CD4-positive, alpha-beta memory T cell (primary cell): ENCODE data around the gene NUDT13. TPM values are rescaled to one million over a fixed set of nuclear protein-coding genes. Genes with fewer than 3 reads are reported as not detected.

Experiments
- CTCF ChIA-PET: fragments of 350-600 bp; sonication (Branson Sonifier 250); formaldehyde crosslinking; loops from one replicate; lab custom pipeline; 2021; ENCODE audit warnings: inconsistent platforms; ENCODE audit not compliant: partially characterized antibody; lab: Charles Lee
- POLR2A ChIA-PET: fragments of 350-600 bp; sonication (Branson Sonifier 250); formaldehyde crosslinking; loops from one replicate; lab custom pipeline; 2021; ENCODE audit not compliant: partially characterized antibody; lab: Charles Lee
- DNase-seq, 5 donors: peaks; one replicate each; pipeline versions ENCODE4 v3.0.0 to v3.0.0-alpha.2; 2020 to 2022; ENCODE audit warnings: mixed read lengths in 1 of 5
- H3K27ac ChIP-seq: one replicate; pipeline ENCODE4 v1.7.0; 2013; ENCODE audit warnings: low read depth, low read length
- H3K27me3 ChIP-seq: 2 replicates; pipeline ENCODE4 v1.7.0; 2013; ENCODE audit warnings: mild to moderate bottlenecking, low read length, moderate library complexity; ENCODE audit not compliant: insufficient read depth
- H3K36me3 ChIP-seq: 2 replicates; pipeline ENCODE4 v1.7.0; 2013; ENCODE audit warnings: mild to moderate bottlenecking, low read length, moderate library complexity; ENCODE audit not compliant: insufficient read depth
- H3K4me1 ChIP-seq: 2 replicates; pipeline ENCODE4 v1.7.0; 2013; ENCODE audit warnings: mild to moderate bottlenecking, low read length, moderate library complexity; ENCODE audit not compliant: insufficient read depth
- H3K4me3 ChIP-seq, 2 donors: one replicate each; pipeline ENCODE4 v1.7.0; 2013; ENCODE audit warnings: low read length in 2 of 2, mild to moderate bottlenecking in 1 of 2
- H3K9me3 ChIP-seq, 2 donors: one replicate each; pipeline ENCODE4 v1.7.0; 2013; ENCODE audit warnings: low read length in 2 of 2, control low read depth in 1 of 2; ENCODE audit not compliant: control insufficient read depth in 1 of 2
- H3K27ac Mint-ChIP-seq, 7 donors: one replicate each; pipeline ENCODE4 v1.8.0; 2020 to 2021; ENCODE audit warnings: mixed read lengths in 7 of 7, mild to moderate bottlenecking in 6 of 7, inconsistent platforms in 3 of 7, moderate library complexity in 3 of 7
- H3K27me3 Mint-ChIP-seq, 2 donors: one replicate each; pipeline ENCODE4 v1.8.0; 2020 to 2021; ENCODE audit warnings: mixed read lengths in 2 of 2
- H3K36me3 Mint-ChIP-seq, 2 donors: one replicate each; pipeline ENCODE4 v1.8.0; 2020 to 2021; ENCODE audit warnings: mixed read lengths in 2 of 2, inconsistent platforms in 1 of 2, mild to moderate bottlenecking in 1 of 2
- H3K4me1 Mint-ChIP-seq, 4 donors: one replicate each; pipeline ENCODE4 v1.8.0; 2020 to 2021; ENCODE audit warnings: mixed read lengths in 4 of 4, mild to moderate bottlenecking in 1 of 4
- H3K4me3 Mint-ChIP-seq, 8 donors: one replicate each; pipeline ENCODE4 v1.8.0; 2020 to 2021; ENCODE audit warnings: mixed read lengths in 8 of 8, mild to moderate bottlenecking in 7 of 8, moderate library complexity in 6 of 8, inconsistent platforms in 3 of 8
- H3K9me3 Mint-ChIP-seq, 8 donors: one replicate each; pipeline ENCODE4 v1.8.0; 2020 to 2021; ENCODE audit warnings: mixed read lengths in 8 of 8, mild to moderate bottlenecking in 5 of 8, inconsistent platforms in 3 of 8, moderate library complexity in 1 of 8
- intact Hi-C: fragments of 100-400 bp; cut with micrococcal nuclease; formaldehyde crosslinking; loops from one replicate; pipeline ENCODE4 v1.15.1; 2023
- polyA plus RNA-seq, 2 donors: library from polyadenylated mRNA; unstranded; fragments of 300-500 nt; fragmentation: Illumina TruSeq; gene quantifications; one replicate each; pipeline ENCODE4 v1.2.3, GENCODE V29; 2021
- total RNA-seq, 2 experiments: library from RNA; stranded (reverse); gene quantifications; one replicate each; pipeline ENCODE4 v1.2.3, GENCODE V29; 2021

NUDT13 gene
- total RNA-seq (1 to 10 TPM; 2.5 to 2.9 TPM), polyA plus RNA-seq (1 to 10 TPM; 1.4 to 1.6 TPM)

DNA sequence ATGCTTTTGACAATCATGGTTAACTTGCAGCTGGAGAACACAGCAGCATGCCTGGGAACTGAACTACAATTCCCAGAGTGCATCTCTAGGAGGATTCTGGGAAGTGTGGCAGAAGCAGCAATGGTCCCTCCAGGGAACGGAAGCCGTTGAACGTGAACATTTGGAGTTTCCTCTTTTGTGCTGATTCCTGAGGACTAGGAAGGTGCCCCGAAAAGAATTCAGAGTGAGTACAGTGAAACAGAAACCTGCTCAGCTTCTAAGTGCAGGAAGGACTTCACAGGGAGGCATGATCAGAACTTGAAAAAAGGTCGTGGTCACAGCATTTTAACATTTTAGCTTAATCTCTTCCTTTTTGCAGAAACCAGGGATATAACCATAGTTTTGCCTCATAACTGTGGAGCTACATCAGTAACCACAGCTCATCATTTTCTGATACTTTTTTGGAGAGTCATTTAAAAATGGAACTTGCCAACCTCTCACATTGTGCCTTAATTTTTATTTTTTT lies at the start of gene NUDT13:
Gene NUDT13 (plus strand): TSS at position 111 of the 505 bp plus-strand sequence. CDS start 3,911 bp downstream, outside the sequence.
- intact Hi-C loops, result loop anchor here (1.0 kb wide), 1 partner anchor 14 kb away; the partner anchor contains the start of gene P4HA1
- CTCF ChIA-PET, result interaction anchor here (0.7 to 4.0 kb wide), 9 partner anchors 9 to 62 kb away, joined by 3 to 58 read pairs (median 3); partner anchors contain the start of gene P4HA1
- Histone ChIP-seq H3K4me3 (peak within 1 kb of the TSS; percentile 12 to 57), H3K4me1 (peaks cover 10% of the 10 kb centered on the region), H3K27me3 (no peaks in the 10 kb centered on the region), H3K9me3 (no peaks in the 10 kb centered on the region), H3K27ac (peak within 1 kb of the TSS; percentile 43), H3K36me3 (no peaks in the 10 kb centered on the region)
- H3K27ac Mint-ChIP-seq, result peak within 1 kb of the TSS; percentile 76 to 96 (median 91)
- POLR2A ChIA-PET, result interaction anchor here (1.3 to 3.4 kb wide), 3 partner anchors 11 to 755 kb away, joined by 3 to 51 read pairs (median 6); partner anchors contain the start of genes DNAJB12 and P4HA1
- peak within 1 kb of the TSS; percentile 90 to 97 (median 93) for H3K4me3 Mint-ChIP-seq
- H3K9me3 Mint-ChIP-seq, result peaks cover 0 to 7% (median 0%) of the 10 kb centered on the region in 8 donors
- no peaks in the 10 kb centered on the region for H3K27me3 Mint-ChIP-seq
- peaks cover 4 to 15% (median 9%) of the 10 kb centered on the region in 4 donors for H3K4me1 Mint-ChIP-seq
- H3K36me3 Mint-ChIP-seq, result peaks cover 22 to 23% of the 10 kb centered on the region in 2 donors
- DNase-seq, result peak; percentile 50 to 61 (median 54)

DNA sequence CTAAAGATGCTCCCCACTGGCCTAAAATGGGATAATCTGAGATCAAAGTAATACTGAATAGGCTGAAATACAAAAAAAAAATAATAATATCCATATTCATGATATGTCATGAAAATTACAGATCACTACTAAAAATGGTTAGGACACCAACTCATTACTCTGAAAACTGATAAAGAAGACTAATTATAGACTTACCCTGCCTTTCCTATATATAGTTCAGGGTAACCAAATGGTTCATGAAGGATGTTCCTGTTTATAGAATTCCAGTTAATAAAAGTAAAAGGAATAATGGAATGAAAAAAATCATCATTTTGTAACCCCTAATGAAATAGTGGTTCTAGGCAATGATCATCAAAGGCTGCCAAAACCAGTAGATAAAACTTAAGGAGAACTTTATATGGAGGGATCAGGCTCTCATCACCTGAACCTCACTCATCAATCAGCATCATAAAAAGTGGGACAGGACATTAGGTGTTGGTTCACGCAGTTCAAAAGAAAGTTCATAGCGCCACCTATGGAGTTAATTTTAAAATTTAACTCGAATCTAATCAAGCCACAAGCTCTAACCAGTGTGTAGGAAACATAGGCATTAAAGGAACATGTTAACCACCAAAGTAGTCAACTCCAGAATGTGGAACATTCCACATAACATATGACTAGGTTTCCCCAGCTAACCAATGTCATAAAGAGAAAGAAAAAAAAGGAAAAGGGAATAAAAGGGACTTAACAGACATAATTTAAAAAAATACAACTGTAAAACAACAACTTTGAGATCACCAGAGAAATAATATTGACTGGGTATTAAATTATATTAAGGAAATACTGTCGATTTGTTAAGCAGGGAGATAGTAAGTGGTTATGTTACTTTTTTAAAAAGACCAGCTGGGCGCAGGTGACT lies 49.3 kb upstream of the NUDT13 start:
- peak overlapping the region in 4 of 7 donors; percentile 13 to 82 (median 50) for H3K27ac Mint-ChIP-seq
- Histone ChIP-seq H3K36me3 (peaks cover 9% of the 10 kb centered on the region), H3K4me1 (peaks cover 9% of the 10 kb centered on the region), H3K4me3 (no peak overlapping the region), H3K27ac (no peak overlapping the region), H3K9me3 (no peaks in the 10 kb centered on the region), H3K27me3 (no peaks in the 10 kb centered on the region)
- no peak overlapping the region for H3K4me3 Mint-ChIP-seq
- DNase-seq, result peak in 4 of 5 donors; percentile 20 to 37 (median 29)
- intact Hi-C loops, result loop anchor here (1.0 kb wide), 1 partner anchor 697 kb away; no protein-coding TSS in a partner anchor
- ChIA-PET CTCF (interaction anchor here (0.7 to 2.0 kb wide), 8 partner anchors 9 to 699 kb away, joined by 3 to 7 read pairs (median 6); no protein-coding TSS in a partner anchor), POLR2A (interaction anchor here (0.8 to 1.1 kb wide), 2 partner anchors 36 to 697 kb away, joined by 3 read pairs; partner anchors contain the start of gene P4HA1)
- H3K9me3 Mint-ChIP-seq, result no peaks in the 10 kb centered on the region
- H3K36me3 Mint-ChIP-seq, result peaks cover 29 to 33% of the 10 kb centered on the region in 2 donors
- H3K27me3 Mint-ChIP-seq, result no peaks in the 10 kb centered on the region
- H3K4me1 Mint-ChIP-seq, result peaks cover 9 to 13% (median 10%) of the 10 kb centered on the region in 4 donors

DNA sequence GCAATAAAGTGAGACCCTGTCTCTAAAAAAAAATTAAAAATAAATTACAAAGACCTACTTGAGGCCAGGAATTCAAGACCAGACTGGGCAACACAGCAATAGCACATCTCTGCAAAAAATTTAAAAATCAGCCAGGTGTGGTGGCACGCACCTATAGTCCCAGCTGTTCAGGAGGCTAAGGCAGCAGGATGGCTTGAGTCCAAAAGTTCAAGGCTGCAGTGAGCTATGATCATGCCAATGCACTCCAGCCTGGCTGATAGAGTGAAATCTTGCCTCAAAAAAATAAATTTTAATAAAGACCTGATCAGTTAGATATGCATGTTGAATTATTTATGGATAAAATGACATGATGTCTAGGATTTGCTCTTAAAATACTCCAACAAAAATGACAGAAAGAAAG lies 48.5 kb upstream of the NUDT13 start:
- Histone ChIP-seq H3K9me3 (no peaks in the 10 kb centered on the region), H3K4me3 (no peak overlapping the region), H3K27me3 (no peaks in the 10 kb centered on the region), H3K4me1 (peaks cover 9% of the 10 kb centered on the region), H3K27ac (no peak overlapping the region), H3K36me3 (peaks cover 9% of the 10 kb centered on the region)
- H3K4me1 Mint-ChIP-seq, result peaks cover 9 to 13% (median 10%) of the 10 kb centered on the region in 4 donors
- no peaks in the 10 kb centered on the region for H3K9me3 Mint-ChIP-seq
- intact Hi-C loops, result loop anchor here (1.0 kb wide), 1 partner anchor 697 kb away; no protein-coding TSS in a partner anchor
- no peak overlapping the region for H3K27ac Mint-ChIP-seq
- DNase-seq, result no peak
- no peaks in the 10 kb centered on the region for H3K27me3 Mint-ChIP-seq
- CTCF ChIA-PET, result interaction anchor here (0.7 to 2.5 kb wide), 8 partner anchors 8 to 700 kb away, joined by 3 to 8 read pairs (median 6); no protein-coding TSS in a partner anchor
- H3K36me3 Mint-ChIP-seq, result peaks cover 29 to 35% of the 10 kb centered on the region in 2 donors
- POLR2A ChIA-PET, result interaction anchor here (0.8 to 1.1 kb wide), 2 partner anchors 35 to 698 kb away, joined by 3 read pairs; partner anchors contain the start of gene P4HA1
- no peak overlapping the region for H3K4me3 Mint-ChIP-seq

DNA sequence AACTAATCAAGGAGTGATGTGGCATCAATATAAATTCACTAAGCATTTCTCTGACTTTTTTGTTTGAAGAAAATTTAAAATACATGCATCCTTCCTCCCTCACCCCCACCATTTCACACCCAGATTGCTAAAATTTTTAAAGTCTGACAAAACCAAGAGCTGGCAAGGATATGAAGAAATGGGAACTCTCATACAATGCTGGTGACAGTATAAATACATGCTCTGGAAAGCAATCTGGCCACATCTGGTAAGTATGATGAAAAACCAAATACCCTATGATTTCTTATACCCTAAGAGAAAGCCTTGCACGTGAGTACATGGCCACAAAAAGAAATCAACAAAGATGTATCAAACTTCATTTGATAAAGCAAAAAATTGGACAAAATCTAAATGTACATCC lies 44.8 kb upstream of the NUDT13 start:
- Histone ChIP-seq H3K4me1 (peaks cover 5% of the 10 kb centered on the region), H3K36me3 (peaks cover 19% of the 10 kb centered on the region), H3K27me3 (no peaks in the 10 kb centered on the region), H3K9me3 (no peaks in the 10 kb centered on the region), H3K4me3 (no peak overlapping the region), H3K27ac (no peak overlapping the region)
- DNase-seq, result no peak
- CTCF ChIA-PET, result no interaction called here
- Mint-ChIP-seq H3K27ac (peak overlapping the region in 2 of 7 donors; percentile 29 to 42), H3K36me3 (peaks cover 33 to 43% of the 10 kb centered on the region in 2 donors), H3K4me1 (peaks cover 4 to 7% (median 5%) of the 10 kb centered on the region in 4 donors), H3K27me3 (no peaks in the 10 kb centered on the region), H3K4me3 (no peak overlapping the region), H3K9me3 (no peaks in the 10 kb centered on the region)
- intact Hi-C loops, result no loop called here
- POLR2A ChIA-PET, result no interaction called here

DNA sequence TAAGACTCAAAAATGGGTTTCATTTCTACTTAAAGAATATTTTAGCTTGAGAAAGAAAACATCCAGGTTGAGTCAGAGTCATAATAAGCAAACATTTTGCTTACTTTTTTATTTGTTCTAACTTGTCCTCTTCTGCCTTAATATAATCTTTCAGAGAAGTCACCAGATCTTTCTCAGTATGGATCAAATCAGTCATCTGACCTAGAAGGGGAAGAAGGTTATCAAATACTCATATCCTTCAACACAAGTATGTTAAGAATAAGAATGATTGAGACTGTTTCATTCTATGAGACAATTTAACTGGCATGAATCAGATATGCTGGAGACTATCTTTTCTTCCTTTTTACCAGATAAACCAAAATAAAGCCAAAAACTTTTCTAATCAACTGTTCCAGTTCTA lies 36.6 kb upstream of the NUDT13 start:
- CTCF ChIA-PET, result no interaction called here
- intact Hi-C loops, result no loop called here
- peak overlapping the region in 1 of 7 donors; percentile 13 for H3K27ac Mint-ChIP-seq

DNA sequence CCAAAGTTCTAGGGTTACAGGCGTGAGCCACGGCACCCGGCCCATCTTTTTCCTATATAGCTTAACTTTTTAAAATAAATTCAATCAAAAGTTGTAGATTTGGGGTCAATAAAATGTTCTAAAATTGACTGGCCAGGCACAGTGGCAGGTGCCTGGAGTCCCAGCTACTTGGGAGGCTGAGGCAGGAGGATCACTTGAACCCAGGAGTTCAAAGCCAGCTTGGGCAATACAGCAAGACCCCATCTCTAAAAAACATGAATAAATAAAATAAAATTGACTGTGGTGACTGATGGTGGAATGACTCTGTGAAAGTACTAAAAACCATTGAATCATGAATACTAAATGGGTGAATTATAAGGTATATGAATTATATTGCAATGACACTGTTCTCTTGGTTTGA lies 34.4 kb upstream of the NUDT13 start:
- Mint-ChIP-seq H3K4me3 (no peak overlapping the region), H3K36me3 (peaks cover 19 to 28% of the 10 kb centered on the region in 2 donors), H3K4me1 (peaks cover 6 to 18% (median 9%) of the 10 kb centered on the region in 4 donors), H3K27me3 (no peaks in the 10 kb centered on the region), H3K27ac (peak overlapping the region in 3 of 7 donors; percentile 6 to 48 (median 24)), H3K9me3 (no peaks in the 10 kb centered on the region)
- no peaks in the 10 kb centered on the region for H3K4me1 ChIP-seq
- H3K36me3 ChIP-seq, result peaks cover 20% of the 10 kb centered on the region
- no peak overlapping the region for H3K4me3 ChIP-seq
- H3K27ac ChIP-seq, result no peak overlapping the region
- no peaks in the 10 kb centered on the region for H3K9me3 ChIP-seq
- no peaks in the 10 kb centered on the region for H3K27me3 ChIP-seq
- intact Hi-C loops, result no loop called here
- no peak for DNase-seq
- ChIA-PET CTCF (interaction anchor here (1.4 kb wide), 1 partner anchor 21 kb away, joined by 5 read pairs; the partner anchor contains the start of gene P4HA1), POLR2A (interaction anchor here (1.8 kb wide), 1 partner anchor 20 kb away, joined by 8 read pairs; the partner anchor contains the start of gene P4HA1)

More for the DNA sequence above, 36.6 kb upstream of the NUDT13 start:
- H3K27me3 Mint-ChIP-seq, result no peaks in the 10 kb centered on the region
- POLR2A ChIA-PET, result no interaction called here
- H3K27ac ChIP-seq, result no peak overlapping the region
- peaks cover 3 to 9% (median 6%) of the 10 kb centered on the region in 4 donors for H3K4me1 Mint-ChIP-seq
- H3K9me3 Mint-ChIP-seq, result no peaks in the 10 kb centered on the region
- no peak overlapping the region for H3K4me3 ChIP-seq
- H3K4me1 ChIP-seq, result no peaks in the 10 kb centered on the region
- H3K4me3 Mint-ChIP-seq, result no peak overlapping the region
- H3K9me3 ChIP-seq, result no peaks in the 10 kb centered on the region
- peaks cover 26% of the 10 kb centered on the region for H3K36me3 ChIP-seq
- no peak for DNase-seq
- H3K27me3 ChIP-seq, result no peaks in the 10 kb centered on the region
- peaks cover 30 to 38% of the 10 kb centered on the region in 2 donors for H3K36me3 Mint-ChIP-seq
